ENCODE measurements around the gene TRAK1. TPM values are rescaled to one million over a fixed set of nuclear protein-coding genes. Genes with fewer than 3 reads are reported as not detected.
A peak's percentile ranks its signal among the peaks of the same experiment; 100 is the strongest.

TRAK1 gene
- total RNA-seq, 1 experiment from 2014 or later = 41.0 TPM

DNA sequence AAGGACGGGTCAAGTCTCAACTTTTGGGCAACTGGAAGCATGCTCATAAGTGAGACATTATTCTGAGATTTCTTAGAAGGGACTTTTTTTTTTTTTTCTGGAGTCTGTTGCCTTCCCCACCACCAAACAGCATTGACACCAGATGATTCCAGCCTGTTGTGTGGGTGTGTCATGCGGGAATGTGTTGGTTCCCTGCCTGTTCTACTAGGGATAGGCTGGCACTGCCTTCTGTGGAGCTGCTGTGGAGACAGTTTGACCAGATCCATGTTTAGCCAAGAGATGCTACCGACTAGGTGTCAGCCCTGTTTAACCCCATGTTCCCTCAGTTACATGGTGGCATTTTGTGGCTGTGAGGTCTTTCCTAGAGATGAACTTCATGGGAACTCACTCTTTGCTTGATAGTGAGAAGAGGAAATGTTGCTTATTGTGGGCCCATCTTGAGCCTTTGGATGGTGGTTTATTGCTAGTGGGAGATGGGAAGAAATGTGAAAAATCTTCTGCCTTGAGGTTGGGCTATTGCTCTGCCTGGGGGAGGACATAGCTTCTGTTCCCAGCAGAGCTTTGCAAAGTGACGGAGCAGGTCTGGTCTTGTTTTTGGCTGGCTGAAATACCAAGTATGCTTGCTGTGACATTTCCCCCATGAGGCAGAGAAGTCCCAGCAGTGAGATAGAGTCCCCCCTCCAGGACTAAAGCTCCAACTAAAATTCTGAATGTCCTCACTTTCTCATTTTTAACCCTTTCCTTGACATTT lies 31.3 kb downstream of the TRAK1 start:
- Mint-ChIP-seq H3K4me3 (no peak overlapping the region), H3K9me3 (no peaks in the 10 kb centered on the region), H3K4me1 (peaks cover 31% of the 10 kb centered on the region), H3K27me3 (ENCODE audit: low read depth) (no peaks in the 10 kb centered on the region), H3K36me3 (peaks cover 5% of the 10 kb centered on the region), H3K27ac (peak overlapping the region; percentile 29)
- TF ChIP-seq, protein P1, sequence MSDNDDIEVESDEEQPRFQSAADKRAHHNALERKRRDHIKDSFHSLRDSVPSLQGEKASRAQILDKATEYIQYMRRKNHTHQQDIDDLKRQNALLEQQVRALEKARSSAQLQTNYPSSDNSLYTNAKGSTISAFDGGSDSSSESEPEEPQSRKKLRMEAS (CRISPR knock-in tag; IDR thresholded peaks at IDR 0.05) = no peak
- no peak for TF ChIP-seq FOXK1 (CRISPR knock-in tag; IDR thresholded peaks at IDR 0.05)
- TF ChIP-seq GABPB1 (CRISPR knock-in tag; IDR thresholded peaks at IDR 0.05) = no peak
- TF ChIP-seq MXD4 (CRISPR knock-in tag; IDR thresholded peaks at IDR 0.05; ENCODE audit: borderline replicate concordance) = no peak
- TF ChIP-seq ZNF396 (CRISPR knock-in tag; IDR thresholded peaks at IDR 0.05; ENCODE audit: borderline replicate concordance) = no peak
- TF ChIP-seq, protein P2, sequence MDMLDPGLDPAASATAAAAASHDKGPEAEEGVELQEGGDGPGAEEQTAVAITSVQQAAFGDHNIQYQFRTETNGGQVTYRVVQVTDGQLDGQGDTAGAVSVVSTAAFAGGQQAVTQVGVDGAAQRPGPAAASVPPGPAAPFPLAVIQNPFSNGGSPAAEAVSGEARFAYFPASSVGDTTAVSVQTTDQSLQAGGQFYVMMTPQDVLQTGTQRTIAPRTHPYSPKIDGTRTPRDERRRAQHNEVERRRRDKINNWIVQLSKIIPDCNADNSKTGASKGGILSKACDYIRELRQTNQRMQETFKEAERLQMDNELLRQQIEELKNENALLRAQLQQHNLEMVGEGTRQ (CRISPR knock-in tag; IDR thresholded peaks at IDR 0.05) = no peak
- no peak for TF ChIP-seq ZNF416 (CRISPR knock-in tag; IDR thresholded peaks at IDR 0.05)
- ChIA-PET POLR2A (no interaction called here), CTCF (interaction anchor here (6.0 kb wide), 1 partner anchor 68 kb away, joined by 164 read pairs; no protein-coding TSS in a partner anchor)
- no peak for DNase-seq (ENCODE audit: low spot score)
- no peak for ATAC-seq

DNA sequence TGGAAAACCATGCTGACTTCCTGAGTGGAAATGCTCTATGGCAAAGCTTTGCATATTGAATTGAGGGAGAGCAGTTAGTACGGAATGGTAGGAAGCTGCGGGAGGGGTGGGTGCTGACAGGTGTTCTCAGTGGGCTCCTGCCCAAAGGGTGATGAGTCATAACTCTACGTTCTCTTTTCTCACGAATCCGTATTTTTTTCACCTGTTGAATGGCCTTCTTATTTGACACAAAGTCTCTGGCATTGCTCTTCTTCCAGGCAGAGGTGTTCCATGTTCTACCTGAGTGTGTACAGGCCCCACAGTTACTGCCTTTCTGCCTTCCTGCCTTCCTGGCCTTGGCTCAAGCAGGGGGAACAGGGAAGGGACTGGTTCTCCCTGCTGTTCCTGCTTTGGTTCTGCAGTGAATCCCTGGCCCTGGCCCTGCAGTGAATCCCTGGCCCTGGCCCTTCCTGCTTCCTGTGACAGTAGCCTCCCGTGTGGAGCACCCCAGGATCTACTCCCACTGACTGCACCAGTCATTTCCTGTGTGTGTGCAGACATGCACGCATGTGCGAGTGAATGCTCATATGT lies 31.9 kb downstream of the TRAK1 start:
- ChIA-PET CTCF (no interaction called here), POLR2A (no interaction called here)
- H3K4me1 Mint-ChIP-seq = peaks cover 30% of the 10 kb centered on the region

DNA sequence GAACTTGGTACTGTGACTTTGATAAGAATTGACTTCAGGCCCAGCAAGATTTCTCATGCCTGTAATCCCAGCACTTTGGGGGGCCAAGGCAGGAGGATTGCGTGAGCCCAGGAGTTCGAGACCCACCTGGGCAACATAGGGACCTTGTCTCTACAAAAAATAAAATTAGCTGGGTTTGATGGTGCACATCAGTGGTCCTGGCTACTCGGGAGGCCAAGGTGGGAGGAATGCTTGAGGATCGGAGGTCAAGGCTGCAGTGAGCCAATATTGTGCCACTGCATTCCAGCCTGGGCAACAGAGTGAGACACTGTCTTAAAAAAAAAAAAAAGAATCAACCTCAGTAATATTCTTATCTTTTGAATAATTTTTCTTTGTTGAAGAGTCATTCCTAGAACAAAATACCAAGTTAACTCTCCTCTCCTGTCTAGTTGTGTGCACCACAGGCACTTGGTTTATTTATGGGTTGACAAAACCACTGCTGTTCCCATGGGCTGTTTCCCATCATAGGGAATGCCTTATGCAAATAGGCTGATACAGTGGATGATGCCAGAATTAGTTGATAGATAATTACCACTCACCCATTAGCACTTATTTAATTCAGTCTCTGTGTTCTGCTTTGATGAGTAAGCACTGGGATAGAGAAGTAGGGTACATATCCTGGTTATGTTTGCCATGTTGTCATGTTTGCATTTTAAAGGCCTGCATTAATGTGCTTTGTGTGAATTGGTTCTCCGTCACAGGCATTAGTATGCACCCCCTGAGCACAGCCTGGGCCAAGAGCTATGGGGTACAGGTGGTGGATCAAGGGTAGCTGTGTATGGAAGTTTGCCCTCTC lies 32.9 kb downstream of the TRAK1 start:
- no peak for ATAC-seq
- TF ChIP-seq, protein P2 (CRISPR knock-in tag; IDR thresholded peaks at IDR 0.05) = no peak
- TF ChIP-seq IRF2 (CRISPR knock-in tag; IDR thresholded peaks at IDR 0.05; ENCODE audit: borderline replicate concordance, low read depth) (no peak), ATF1 (CRISPR knock-in tag; IDR thresholded peaks at IDR 0.05) (no peak), FOXJ3 (CRISPR knock-in tag; IDR thresholded peaks at IDR 0.05; ENCODE audit: borderline replicate concordance) (no peak)
- Mint-ChIP-seq H3K27me3 (ENCODE audit: low read depth) (no peaks in the 10 kb centered on the region), H3K4me1 (peaks cover 24% of the 10 kb centered on the region), H3K4me3 (no peak overlapping the region), H3K27ac (peak overlapping the region; percentile 29; the same call in 1 of the 2 replicates), H3K9me3 (no peaks in the 10 kb centered on the region), H3K36me3 (peaks cover 5% of the 10 kb centered on the region)
- ChIA-PET CTCF (no interaction called here), POLR2A (no interaction called here)
- DNase-seq (ENCODE audit: low spot score) = no peak

More for the DNA sequence above, 31.9 kb downstream of the TRAK1 start:
- DNase-seq (ENCODE audit: low spot score) (no peak), ATAC-seq (peak; percentile 22; the same call in 1 of the 2 replicates)
- H3K36me3 Mint-ChIP-seq = peaks cover 5% of the 10 kb centered on the region
- TF ChIP-seq ATF1 (CRISPR knock-in tag; IDR thresholded peaks at IDR 0.05) (no peak), RORB (CRISPR knock-in tag; IDR thresholded peaks at IDR 0.05) (no peak), ZNF671 (CRISPR knock-in tag; IDR thresholded peaks at IDR 0.05) (no peak), SP1 (CRISPR knock-in tag; conservative IDR thresholded peaks at IDR 0.05) (no peak), ZNF416 (CRISPR knock-in tag; IDR thresholded peaks at IDR 0.05) (no peak), ZNF138 (CRISPR knock-in tag; conservative IDR thresholded peaks at IDR 0.05) (no peak), KAT7 (CRISPR knock-in tag; IDR thresholded peaks at IDR 0.05; ENCODE audit: borderline replicate concordance) (no peak)
- TF ChIP-seq, protein P3, sequence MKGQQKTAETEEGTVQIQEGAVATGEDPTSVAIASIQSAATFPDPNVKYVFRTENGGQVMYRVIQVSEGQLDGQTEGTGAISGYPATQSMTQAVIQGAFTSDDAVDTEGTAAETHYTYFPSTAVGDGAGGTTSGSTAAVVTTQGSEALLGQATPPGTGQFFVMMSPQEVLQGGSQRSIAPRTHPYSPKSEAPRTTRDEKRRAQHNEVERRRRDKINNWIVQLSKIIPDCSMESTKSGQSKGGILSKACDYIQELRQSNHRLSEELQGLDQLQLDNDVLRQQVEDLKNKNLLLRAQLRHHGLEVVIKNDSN (CRISPR knock-in tag; IDR thresholded peaks at IDR 0.05) = no peak
- TF ChIP-seq, protein P4, sequence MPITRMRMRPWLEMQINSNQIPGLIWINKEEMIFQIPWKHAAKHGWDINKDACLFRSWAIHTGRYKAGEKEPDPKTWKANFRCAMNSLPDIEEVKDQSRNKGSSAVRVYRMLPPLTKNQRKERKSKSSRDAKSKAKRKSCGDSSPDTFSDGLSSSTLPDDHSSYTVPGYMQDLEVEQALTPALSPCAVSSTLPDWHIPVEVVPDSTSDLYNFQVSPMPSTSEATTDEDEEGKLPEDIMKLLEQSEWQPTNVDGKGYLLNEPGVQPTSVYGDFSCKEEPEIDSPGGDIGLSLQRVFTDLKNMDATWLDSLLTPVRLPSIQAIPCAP (CRISPR knock-in tag; IDR thresholded peaks at IDR 0.05) = no peak
- no peaks in the 10 kb centered on the region for H3K27me3 Mint-ChIP-seq (ENCODE audit: low read depth)
- no peaks in the 10 kb centered on the region for H3K9me3 Mint-ChIP-seq
- H3K27ac Mint-ChIP-seq = peak overlapping the region; percentile 29
- H3K4me3 Mint-ChIP-seq = no peak overlapping the region
